NCI-H2227 treated with DMSO at 0.1 percent for 48 hours (cell line): Measurements from ENCODE around the gene CEP104.
"Not testable (repeated sequence)": the region's sequence is repeated elsewhere in the genome, so short reads cannot be mapped to it uniquely, and the experiment has no call there.

Experiments used
- DNase-seq: peaks from one replicate; lab custom pipeline; 2025; lab: John Stamatoyannopoulos, UW

The CEP104 gene

GRCh38 chr1:3825356-3825755, 31.7 kb downstream of the CEP104 start:
- DNase-seq = no peak

GRCh38 chr1:3824650-3825049, 32.4 kb downstream of the CEP104 start:
- DNase-seq = no peak

GRCh38 chr1:3822421-3822820, 34.6 kb downstream of the CEP104 start:
- DNase-seq = no peak

- DNase-seq = no peak
Observed at GRCh38 chr1:3821908-3822307, 35.1 kb downstream of the CEP104 start.

- no peak for DNase-seq
Observed at GRCh38 chr1:3821447-3821846, 35.6 kb downstream of the CEP104 start.

- no peak for DNase-seq
Observed at GRCh38 chr1:3821004-3821403, 36.0 kb downstream of the CEP104 start.

- DNase-seq = no peak
Observed at GRCh38 chr1:3820316-3820715, 36.7 kb downstream of the CEP104 start.

GRCh38 chr1:3819771-3820200, 37.2 kb downstream of the CEP104 start:
- no peak for DNase-seq

- no peak for DNase-seq
Observed at GRCh38 chr1:3817821-3818597, 39.0 kb downstream of the CEP104 start.

- no peak for DNase-seq
Observed at GRCh38 chr1:3817138-3817740, 39.8 kb downstream of the CEP104 start.

GRCh38 chr1:3816331-3817137, 40.5 kb downstream of the CEP104 start:
- no peak for DNase-seq

GRCh38 chr1:3814771-3815561, 42.0 kb downstream of the CEP104 start:
- no peak for DNase-seq

GRCh38 chr1:3814065-3814464, 42.9 kb downstream of the CEP104 start:
- DNase-seq = no peak

- DNase-seq = no peak
Observed at GRCh38 chr1:3811595-3811911, 45.5 kb downstream of the CEP104 start.

GRCh38 chr1:3810149-3810761, 46.8 kb downstream of the CEP104 start:
- DNase-seq = not testable (repeated sequence)

GRCh38 chr1:3809680-3810079, 47.3 kb downstream of the CEP104 start:
- no peak for DNase-seq

- no peak for DNase-seq
Observed at GRCh38 chr1:3807769-3808168, 49.2 kb downstream of the CEP104 start.

GRCh38 chr1:3805038-3805437, 52.0 kb downstream of the CEP104 start:
- DNase-seq = no peak

GRCh38 chr1:3804627-3804944, 52.4 kb downstream of the CEP104 start:
- DNase-seq = not testable (repeated sequence)

GRCh38 chr1:3803905-3804626, 52.9 kb downstream of the CEP104 start:
- no peak for DNase-seq

- not testable (repeated sequence) for DNase-seq
Observed at GRCh38 chr1:3800795-3801194, 56.2 kb downstream of the CEP104 start.
